Measurements from ENCODE around the gene TPPP2. TPM values are rescaled to one million over a fixed set of nuclear protein-coding genes. Genes with fewer than 3 reads are reported as not detected.
A peak's percentile ranks its signal among the peaks of the same experiment; 100 is the strongest.

TPPP2 gene
- total and polyA plus RNA-seq, 9 of the 15 experiments (the other 6 are each of a cell fraction or from before 2014, with no cell fraction given) = 0.18 TPM; not detected in 8

DNA sequence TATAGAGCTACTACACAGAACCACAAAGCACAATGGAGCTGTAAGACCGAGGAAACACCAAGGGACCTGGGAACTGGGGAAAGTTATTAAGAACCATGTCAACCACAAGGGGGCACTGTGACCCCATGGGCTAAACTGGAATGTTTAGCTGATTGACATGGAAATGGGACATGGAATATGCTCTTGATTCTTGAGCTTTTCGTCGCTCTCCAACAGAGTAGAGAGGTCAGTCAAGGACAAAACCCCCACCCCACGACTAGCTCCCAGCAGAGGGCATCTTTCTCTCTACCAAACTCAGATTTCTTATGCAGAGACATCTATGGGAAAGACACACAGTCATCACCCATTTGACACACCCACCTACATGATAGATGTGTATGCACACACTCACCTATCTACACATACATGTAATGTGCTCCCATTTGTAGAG is 15.2 kb upstream of the TPPP2 start (continued):
- TF ChIP-seq JUNB (CRISPR knock-in tag; conservative IDR thresholded peaks at IDR 0.05) = no peak
- no peak for TF ChIP-seq ZBTB17 (CRISPR knock-in tag; IDR thresholded peaks at IDR 0.05)
- TF ChIP-seq, protein P1, sequence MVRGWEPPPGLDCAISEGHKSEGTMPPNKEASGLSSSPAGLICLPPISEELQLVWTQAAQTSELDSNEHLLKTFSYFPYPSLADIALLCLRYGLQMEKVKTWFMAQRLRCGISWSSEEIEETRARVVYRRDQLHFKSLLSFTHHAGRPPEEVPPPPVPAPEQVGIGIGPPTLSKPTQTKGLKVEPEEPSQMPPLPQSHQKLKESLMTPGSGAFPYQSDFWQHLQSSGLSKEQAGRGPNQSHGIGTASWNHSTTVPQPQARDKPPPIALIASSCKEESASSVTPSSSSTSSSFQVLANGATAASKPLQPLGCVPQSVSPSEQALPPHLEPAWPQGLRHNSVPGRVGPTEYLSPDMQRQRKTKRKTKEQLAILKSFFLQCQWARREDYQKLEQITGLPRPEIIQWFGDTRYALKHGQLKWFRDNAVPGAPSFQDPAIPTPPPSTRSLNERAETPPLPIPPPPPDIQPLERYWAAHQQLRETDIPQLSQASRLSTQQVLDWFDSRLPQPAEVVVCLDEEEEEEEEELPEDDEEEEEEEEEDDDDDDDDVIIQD (CRISPR knock-in tag; IDR thresholded peaks at IDR 0.05) = no peak
- TF ChIP-seq MEIS2 (IDR thresholded peaks at IDR 0.05; ENCODE audit: partially characterized antibody) = peak; percentile 68
- no peak for TF ChIP-seq PTRF (tag; IDR thresholded peaks at IDR 0.05)
- 0 out of 2 replicates have a peak, but pooled peaks have one; percentile 27 for TF ChIP-seq TEAD4 (IDR thresholded peaks at IDR 0.05; ENCODE audit: low read length)
- no peak for TF ChIP-seq TEAD4 (CRISPR knock-in tag; IDR thresholded peaks at IDR 0.05; ENCODE audit: borderline replicate concordance)
- TF ChIP-seq ZNF561 (CRISPR knock-in tag; conservative IDR thresholded peaks at IDR 0.05) = no peak
- no peak for TF ChIP-seq POLR3A (IDR thresholded peaks at IDR 0.05; ENCODE audit: borderline replicate concordance, extremely low read depth, insufficient read depth, insufficient read length)
- TF ChIP-seq FIP1L1 (IDR thresholded peaks at IDR 0.05; ENCODE audit: low read depth, low read length, poor library complexity, severe bottlenecking) = no peak
- TF ChIP-seq LARP7 (IDR thresholded peaks at IDR 0.05) = no peak
- no peak for TF ChIP-seq SRSF1 (IDR thresholded peaks at IDR 0.05; ENCODE audit: low read depth, low read length)
- TF ChIP-seq, protein P2, sequence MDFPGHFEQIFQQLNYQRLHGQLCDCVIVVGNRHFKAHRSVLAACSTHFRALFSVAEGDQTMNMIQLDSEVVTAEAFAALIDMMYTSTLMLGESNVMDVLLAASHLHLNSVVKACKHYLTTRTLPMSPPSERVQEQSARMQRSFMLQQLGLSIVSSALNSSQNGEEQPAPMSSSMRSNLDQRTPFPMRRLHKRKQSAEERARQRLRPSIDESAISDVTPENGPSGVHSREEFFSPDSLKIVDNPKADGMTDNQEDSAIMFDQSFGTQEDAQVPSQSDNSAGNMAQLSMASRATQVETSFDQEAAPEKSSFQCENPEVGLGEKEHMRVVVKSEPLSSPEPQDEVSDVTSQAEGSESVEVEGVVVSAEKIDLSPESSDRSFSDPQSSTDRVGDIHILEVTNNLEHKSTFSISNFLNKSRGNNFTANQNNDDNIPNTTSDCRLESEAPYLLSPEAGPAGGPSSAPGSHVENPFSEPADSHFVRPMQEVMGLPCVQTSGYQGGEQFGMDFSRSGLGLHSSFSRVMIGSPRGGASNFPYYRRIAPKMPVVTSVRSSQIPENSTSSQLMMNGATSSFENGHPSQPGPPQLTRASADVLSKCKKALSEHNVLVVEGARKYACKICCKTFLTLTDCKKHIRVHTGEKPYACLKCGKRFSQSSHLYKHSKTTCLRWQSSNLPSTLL (IDR thresholded peaks at IDR 0.05) = no peak
- TF ChIP-seq KDM5B (IDR thresholded peaks at IDR 0.05; ENCODE audit: insufficient replicate concordance, low read depth, low read length) = no peak
- TF ChIP-seq ARID2 (IDR thresholded peaks at IDR 0.05) = peak; percentile 88
- TF ChIP-seq ZNF384 (IDR thresholded peaks at IDR 0.05; ENCODE audit: low read depth, low read length) = no peak
- no peak for TF ChIP-seq SREBF2 (CRISPR knock-in tag; IDR thresholded peaks at IDR 0.05)
- TF ChIP-seq, protein P3, sequence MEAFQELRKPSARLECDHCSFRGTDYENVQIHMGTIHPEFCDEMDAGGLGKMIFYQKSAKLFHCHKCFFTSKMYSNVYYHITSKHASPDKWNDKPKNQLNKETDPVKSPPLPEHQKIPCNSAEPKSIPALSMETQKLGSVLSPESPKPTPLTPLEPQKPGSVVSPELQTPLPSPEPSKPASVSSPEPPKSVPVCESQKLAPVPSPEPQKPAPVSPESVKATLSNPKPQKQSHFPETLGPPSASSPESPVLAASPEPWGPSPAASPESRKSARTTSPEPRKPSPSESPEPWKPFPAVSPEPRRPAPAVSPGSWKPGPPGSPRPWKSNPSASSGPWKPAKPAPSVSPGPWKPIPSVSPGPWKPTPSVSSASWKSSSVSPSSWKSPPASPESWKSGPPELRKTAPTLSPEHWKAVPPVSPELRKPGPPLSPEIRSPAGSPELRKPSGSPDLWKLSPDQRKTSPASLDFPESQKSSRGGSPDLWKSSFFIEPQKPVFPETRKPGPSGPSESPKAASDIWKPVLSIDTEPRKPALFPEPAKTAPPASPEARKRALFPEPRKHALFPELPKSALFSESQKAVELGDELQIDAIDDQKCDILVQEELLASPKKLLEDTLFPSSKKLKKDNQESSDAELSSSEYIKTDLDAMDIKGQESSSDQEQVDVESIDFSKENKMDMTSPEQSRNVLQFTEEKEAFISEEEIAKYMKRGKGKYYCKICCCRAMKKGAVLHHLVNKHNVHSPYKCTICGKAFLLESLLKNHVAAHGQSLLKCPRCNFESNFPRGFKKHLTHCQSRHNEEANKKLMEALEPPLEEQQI (IDR thresholded peaks at IDR 0.05) = no peak
- no peak for TF ChIP-seq ZFP36 (IDR thresholded peaks at IDR 0.05; ENCODE audit: low read depth, low read length, partially characterized antibody)
- no peak for TF ChIP-seq ESRRB (CRISPR knock-in tag; IDR thresholded peaks at IDR 0.05; ENCODE audit: borderline replicate concordance)
- TF ChIP-seq, protein P4, sequence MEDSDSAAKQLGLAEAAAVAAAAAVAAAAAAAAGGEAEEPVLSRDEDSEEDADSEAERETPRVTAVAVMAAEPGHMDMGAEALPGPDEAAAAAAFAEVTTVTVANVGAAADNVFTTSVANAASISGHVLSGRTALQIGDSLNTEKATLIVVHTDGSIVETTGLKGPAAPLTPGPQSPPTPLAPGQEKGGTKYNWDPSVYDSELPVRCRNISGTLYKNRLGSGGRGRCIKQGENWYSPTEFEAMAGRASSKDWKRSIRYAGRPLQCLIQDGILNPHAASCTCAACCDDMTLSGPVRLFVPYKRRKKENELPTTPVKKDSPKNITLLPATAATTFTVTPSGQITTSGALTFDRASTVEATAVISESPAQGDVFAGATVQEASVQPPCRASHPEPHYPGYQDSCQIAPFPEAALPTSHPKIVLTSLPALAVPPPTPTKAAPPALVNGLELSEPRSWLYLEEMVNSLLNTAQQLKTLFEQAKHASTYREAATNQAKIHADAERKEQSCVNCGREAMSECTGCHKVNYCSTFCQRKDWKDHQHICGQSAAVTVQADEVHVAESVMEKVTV (CRISPR knock-in tag; IDR thresholded peaks at IDR 0.05) = peak; percentile 90
- no peak for TF ChIP-seq TRIM28 (IDR thresholded peaks at IDR 0.05)
- no peak for TF ChIP-seq FUS (optimal IDR thresholded peaks at IDR 0.05; ENCODE audit: low read depth, low read length)
- TF ChIP-seq ZSCAN29 (IDR thresholded peaks at IDR 0.05) = no peak

Data from K562 (cell line).